Eye (tissue), 1 donor: Measurements from ENCODE around the gene CFAP58.

Experiments used
- DNase-seq: peaks from one replicate; pipeline ENCODE4 v3.0.0-alpha.2; 2015

The CFAP58 gene

DNA sequence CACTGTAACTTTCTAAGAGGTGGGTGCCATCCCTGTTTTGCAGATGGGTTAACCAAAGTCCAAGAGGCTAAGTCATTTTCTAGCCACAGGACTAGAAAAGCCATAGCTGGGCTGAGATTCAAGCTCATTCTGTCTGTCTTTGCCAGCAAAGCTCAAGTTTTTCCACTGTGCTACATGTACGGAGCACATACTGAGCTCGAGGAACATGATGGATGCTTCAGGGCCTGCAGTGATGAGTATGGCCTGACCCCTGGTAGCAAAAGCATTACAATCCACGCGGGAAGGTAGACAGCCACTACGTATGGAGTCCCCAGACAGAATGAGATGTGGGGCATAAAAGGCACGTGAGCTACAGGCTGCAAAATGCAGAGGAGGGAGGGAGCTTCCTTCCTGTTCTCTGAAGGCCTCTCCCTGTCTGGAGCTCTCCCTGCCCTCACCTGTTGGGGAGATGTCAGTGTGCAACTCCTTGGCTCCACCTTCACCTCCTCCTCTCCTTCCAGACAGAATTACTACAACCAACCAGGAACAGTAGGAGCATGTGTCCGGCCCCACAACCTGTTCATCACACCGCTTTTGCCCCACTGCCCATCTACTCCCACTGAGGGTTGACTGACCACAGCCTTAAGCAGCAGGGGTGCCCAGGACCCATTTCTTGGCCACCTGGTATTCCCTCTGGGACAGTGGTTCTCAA, 31.8 kb upstream of the CFAP58 start:
- DNase-seq = no peak

- no peak for DNase-seq
These were observed 31.2 kb upstream of the CFAP58 start for GRCh38 chr10:104322416-104322782.

- no peak for DNase-seq
These were observed 30.5 kb upstream of the CFAP58 start for GRCh38 chr10:104323085-104323484.

DNA sequence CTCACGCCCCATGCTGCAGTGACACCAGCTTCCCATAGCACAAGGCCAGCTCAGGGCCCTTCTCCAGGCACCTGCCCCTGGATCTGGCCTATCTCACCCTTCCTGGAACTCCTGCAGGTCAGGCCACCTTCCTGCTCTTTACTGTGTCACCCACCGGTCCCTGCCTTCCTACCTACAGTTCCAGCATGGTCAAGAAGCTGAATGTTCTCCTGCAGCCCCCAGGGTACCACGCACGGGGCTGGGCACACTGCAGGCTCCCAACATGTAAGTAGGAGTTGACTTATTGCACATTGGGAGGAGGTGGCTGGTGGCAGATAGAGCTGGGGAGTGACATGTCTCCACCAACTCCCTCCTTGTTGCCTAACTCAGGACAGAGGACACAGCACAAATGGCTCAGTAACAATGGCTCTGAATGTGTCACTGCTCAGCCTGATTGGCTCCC, 29.9 kb upstream of the CFAP58 start:
- no peak for DNase-seq

- DNase-seq = no peak
These were observed 29.4 kb upstream of the CFAP58 start for GRCh38 chr10:104324221-104324686.

- no peak for DNase-seq
These were observed 28.7 kb upstream of the CFAP58 start for GRCh38 chr10:104324931-104325330.

DNA sequence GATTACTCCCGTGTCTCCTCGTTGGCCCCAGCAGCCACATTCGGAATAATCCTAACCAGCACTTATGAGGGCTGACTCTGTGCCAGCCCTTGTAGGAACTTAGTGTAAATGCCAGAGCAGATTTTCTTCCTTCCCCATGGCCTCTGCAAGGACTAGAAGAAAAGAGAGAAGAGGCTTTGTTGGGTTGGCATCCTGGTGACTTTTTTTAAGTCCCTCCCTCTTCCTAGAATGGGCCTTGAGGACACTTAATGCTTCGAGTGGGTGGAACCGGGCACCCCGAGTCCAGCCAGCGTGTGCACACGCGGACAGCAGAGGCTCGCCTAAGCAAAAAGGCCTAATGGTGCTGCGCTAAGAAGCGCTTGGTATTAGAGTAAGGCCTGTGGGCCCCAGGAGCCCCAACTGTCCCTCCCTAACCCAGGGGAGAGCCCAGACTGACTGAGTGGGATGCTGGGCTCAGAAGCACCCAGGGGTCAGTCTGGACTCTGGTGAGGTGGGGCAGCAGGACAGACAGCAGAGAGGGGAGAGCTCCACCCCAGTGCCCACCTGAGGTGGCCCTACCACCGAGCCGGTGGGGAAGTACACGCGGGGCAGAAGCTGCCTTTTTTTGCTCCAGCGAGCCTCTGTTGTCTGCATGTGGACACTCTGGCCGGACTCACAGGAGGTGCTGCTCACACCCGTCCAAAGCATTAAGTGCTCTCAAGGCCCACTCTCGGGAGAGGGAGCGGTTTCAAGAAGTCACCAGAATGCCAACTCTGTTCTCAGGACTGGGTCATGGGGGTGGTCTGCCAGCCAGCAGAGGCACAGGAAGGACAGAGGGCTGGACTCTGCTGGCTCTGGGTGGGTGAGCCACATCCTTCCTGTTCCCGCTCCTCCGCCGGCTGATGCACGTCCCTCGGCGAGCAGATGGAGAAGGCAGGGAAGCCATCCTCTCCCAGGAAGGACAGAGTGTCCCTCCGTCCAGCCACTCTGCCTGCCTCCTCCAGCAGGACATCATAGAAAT, 27.9 kb upstream of the CFAP58 start:
- no peak for DNase-seq

- no peak for DNase-seq
These were observed 26.5 kb upstream of the CFAP58 start for GRCh38 chr10:104326991-104327610.

DNA sequence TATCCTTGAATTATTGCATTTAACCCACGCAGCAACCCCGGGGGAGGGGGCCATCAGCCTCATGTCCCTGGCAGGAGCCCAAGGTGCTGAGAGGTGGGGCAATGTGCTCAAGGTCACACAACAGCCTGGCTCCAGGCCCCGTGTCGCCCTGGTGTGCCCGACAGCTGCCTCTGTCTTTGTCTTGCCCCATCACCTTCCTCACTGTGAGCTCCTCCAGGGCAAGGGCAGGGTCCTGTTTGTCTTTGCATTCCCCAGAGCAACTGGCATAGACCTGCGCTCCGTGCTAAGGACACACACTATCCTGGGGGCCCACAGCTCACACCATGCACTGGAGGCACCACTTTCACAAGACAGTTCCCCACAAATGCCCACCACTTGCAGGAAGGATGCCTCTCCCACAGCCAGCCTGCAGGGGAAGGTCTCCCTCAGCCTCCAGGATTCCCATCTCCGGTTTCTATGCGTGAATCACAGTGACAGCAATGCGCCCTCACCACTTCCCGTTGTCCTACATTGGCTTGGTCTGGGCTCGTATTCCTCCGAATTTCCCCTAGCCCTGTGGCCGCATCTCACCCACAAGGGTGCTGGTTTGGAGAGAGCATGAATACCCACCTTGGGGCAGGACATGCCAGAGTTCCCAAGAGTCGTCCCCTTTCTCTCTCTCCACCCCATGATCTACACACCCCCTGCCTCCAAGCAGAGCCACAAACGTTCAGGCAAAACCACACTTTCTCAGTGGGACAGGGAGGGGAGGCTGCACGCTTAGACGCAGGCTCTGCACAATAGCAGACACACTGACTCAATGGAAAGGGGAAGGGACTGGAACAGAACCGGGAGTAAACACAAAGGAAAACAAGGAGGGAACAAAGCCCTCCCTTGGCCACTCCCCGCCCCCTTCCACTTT, 25.6 kb upstream of the CFAP58 start:
- peak; percentile 93 for DNase-seq

GRCh38 chr10:104328646-104328895, 25.1 kb upstream of the CFAP58 start:
- DNase-seq = peak; percentile 96

- DNase-seq = no peak
These were observed 24.5 kb upstream of the CFAP58 start for GRCh38 chr10:104328896-104329710.

GRCh38 chr10:104329735-104330134, 23.9 kb upstream of the CFAP58 start:
- peak; percentile 55 for DNase-seq

GRCh38 chr10:104330168-104331110, 23.2 kb upstream of the CFAP58 start:
- peak; percentile 62 for DNase-seq

DNA sequence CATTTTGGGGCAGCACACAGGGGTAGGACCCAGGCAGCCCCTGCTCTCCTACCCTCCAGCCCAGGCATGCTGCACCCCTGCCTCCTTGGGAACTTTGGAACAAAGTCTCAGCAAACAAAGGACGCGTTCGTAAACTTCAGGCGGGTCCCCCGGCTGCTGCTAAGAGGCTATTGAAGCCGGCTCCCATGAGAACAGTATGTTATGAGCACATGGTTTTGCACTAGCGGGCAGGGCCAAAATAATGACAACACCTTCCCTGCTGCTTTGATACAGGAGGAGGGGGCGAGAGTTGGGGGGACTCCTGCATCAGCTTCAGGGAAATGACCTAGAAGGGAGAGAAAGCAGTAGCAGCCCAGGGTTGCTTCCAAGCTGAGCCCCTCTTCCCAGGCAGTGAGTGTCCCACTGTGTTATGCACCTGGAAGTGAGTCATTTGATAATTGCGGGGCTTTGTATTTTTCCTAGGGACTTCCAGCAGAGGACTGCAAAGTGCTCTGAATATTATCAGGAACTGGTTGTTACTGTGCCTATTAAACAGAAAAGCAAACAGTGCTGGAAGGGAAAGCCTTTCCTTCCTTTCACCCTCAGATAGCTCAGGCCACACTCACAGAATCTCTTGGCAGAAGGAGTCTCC, 22.3 kb upstream of the CFAP58 start:
- peak; percentile 74 for DNase-seq

- DNase-seq = no peak
These were observed 21.2 kb upstream of the CFAP58 start for GRCh38 chr10:104332243-104333031.

DNA sequence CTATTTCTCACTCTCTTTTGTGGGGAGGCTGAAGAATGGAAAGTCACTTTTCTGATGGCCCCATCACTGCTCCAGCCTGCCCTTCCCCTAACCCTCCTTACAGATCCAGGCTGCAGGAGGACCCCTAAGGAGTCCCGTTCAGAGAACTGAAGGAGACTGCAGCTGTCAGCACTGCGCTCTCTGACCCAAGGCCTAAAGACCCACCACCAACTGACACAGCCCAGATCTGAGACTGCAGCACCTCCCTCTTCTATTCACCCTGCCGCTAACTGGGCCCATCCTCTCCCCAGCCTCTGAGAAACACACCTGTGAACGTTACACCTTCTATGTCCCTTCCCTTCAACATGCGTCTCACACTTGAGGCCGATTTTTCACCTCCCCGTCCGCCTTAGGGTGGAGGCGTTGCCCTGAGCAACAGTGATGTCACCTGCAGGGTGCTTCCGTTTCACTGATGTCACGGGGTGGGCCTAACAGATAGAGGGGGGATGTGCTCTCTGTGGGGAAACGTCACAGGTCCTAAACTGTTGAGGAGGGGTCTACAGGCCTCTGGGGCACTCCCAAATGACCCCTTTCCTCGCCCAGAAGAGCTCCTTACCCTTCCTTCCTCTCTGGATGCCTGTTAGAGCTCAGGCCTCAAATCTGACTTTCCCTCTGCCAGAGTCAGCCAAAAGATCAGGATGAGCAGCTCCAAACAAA, 20.5 kb upstream of the CFAP58 start:
- DNase-seq = peak; percentile 73

DNA sequence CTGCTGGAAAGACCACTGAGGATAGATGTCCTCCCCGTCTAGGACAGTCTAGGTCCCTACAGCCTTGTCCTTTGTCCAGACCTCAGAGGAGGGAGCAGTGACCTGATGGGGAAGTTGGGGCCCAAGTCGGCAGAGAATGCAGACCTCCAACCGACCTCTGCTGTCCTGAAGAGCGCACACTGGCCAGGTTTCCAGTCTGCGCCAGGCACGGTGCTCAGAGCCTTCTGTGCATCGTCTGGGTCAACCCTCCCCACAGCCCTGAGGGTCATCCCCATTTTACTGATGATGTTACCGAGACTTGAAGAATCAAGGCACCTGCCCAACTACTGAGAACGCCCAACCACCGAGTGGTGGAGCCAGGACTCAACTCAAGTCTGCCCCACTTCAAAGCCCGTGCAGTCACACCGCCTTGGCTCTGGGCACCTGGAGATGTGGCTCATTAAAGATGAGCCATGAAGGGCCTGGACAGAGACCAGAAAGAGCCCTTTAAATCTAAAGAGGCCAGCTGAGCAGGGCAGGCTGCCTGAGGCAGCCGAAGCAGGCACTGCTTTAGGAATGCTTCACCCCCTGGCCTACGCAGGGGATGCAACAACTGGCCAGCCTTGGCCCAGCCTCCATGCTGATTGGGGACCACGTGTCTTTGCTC, 19.8 kb upstream of the CFAP58 start:
- DNase-seq = no peak

- DNase-seq = no peak
These were observed 19.1 kb upstream of the CFAP58 start for GRCh38 chr10:104334561-104334960.
